ENCODE data around the gene JARID2. TPM values are rescaled to one million over a fixed set of nuclear protein-coding genes. Genes with fewer than 3 reads are reported as not detected.
A peak's percentile ranks its signal among the peaks of the same experiment; 100 is the strongest.

Gene JARID2
- total and polyA plus RNA-seq, 3 donors from 2014 or later: 36.1 to 60.8 (median 53.7) TPM

- intact Hi-C loops (cut with DNase I; ENCODE audit: low total_unique reads): no loop called here
- no peaks in the 10 kb centered on the region for H3K9me3 ChIP-seq
- peak overlapping the region in 1 of 2 donors; percentile 72 for H3K27ac ChIP-seq
- 48 to 57% methylated on average over 4 of the region's 4 CpGs for WGBS, 2 donors
- no peaks in the 10 kb centered on the region for H3K4me1 ChIP-seq
- no peaks in the 10 kb centered on the region for H3K27me3 ChIP-seq
- H3K4me3 ChIP-seq: no peak overlapping the region
- no peaks in the 10 kb centered on the region for H3K36me3 ChIP-seq (ENCODE audit: low read depth, missing control alignments)
- no peak for DNase-seq
- TF ChIP-seq POLR2A (IDR thresholded peaks at IDR 0.05) (no peak), CTCF (IDR thresholded peaks at IDR 0.05) (no peak)
Measured at GRCh38 chr6:15453186-15453585, 207.3 kb downstream of the JARID2 start.

- 40 to 49% methylated on average over 5 of the region's 5 CpGs for WGBS, 2 donors
- DNase-seq: peak; percentile 72
- no peaks in the 10 kb centered on the region for H3K27me3 ChIP-seq
- TF ChIP-seq POLR2A (IDR thresholded peaks at IDR 0.05) (no peak), CTCF (IDR thresholded peaks at IDR 0.05) (no peak)
- peak overlapping the region in 1 of 2 donors; percentile 72 for H3K27ac ChIP-seq
- H3K9me3 ChIP-seq: no peaks in the 10 kb centered on the region
- H3K4me1 ChIP-seq: no peaks in the 10 kb centered on the region
- H3K4me3 ChIP-seq: no peak overlapping the region
- intact Hi-C loops (cut with DNase I; ENCODE audit: low total_unique reads): no loop called here
- H3K36me3 ChIP-seq (ENCODE audit: low read depth, missing control alignments): no peaks in the 10 kb centered on the region
Measured at GRCh38 chr6:15453622-15454021, 207.8 kb downstream of the JARID2 start.

GRCh38 chr6:15456422-15456821, 210.6 kb downstream of the JARID2 start:
- WGBS, 2 donors: 79 to 81% methylated on average over 2 of the region's 2 CpGs
- intact Hi-C loops (cut with DNase I; ENCODE audit: low total_unique reads): no loop called here

GRCh38 chr6:15457121-15457650, 211.3 kb downstream of the JARID2 start:
- Histone ChIP-seq H3K36me3 (ENCODE audit: low read depth, missing control alignments) (no peaks in the 10 kb centered on the region), H3K27me3 (no peaks in the 10 kb centered on the region), H3K4me3 (no peak overlapping the region), H3K27ac (no peak overlapping the region), H3K9me3 (no peaks in the 10 kb centered on the region), H3K4me1 (peaks cover 18% of the 10 kb centered on the region)
- intact Hi-C loops (cut with DNase I; ENCODE audit: low total_unique reads): no loop called here
- TF ChIP-seq CTCF (IDR thresholded peaks at IDR 0.05) (no peak), POLR2A (IDR thresholded peaks at IDR 0.05) (no peak)
- WGBS, 2 donors: 85 to 87% methylated on average over 4 of the region's 4 CpGs
- no peak for DNase-seq

More at GRCh38 chr6:15456422-15456821, 210.6 kb downstream of the JARID2 start:
- H3K4me3 ChIP-seq: no peak overlapping the region
- H3K27me3 ChIP-seq: no peaks in the 10 kb centered on the region
- TF ChIP-seq CTCF (IDR thresholded peaks at IDR 0.05): no peak
- no peak for TF ChIP-seq POLR2A (IDR thresholded peaks at IDR 0.05)
- no peak for DNase-seq
- H3K27ac ChIP-seq: no peak overlapping the region
- no peaks in the 10 kb centered on the region for H3K9me3 ChIP-seq
- H3K4me1 ChIP-seq: peaks cover 18% of the 10 kb centered on the region
- no peaks in the 10 kb centered on the region for H3K36me3 ChIP-seq (ENCODE audit: low read depth, missing control alignments)

GRCh38 chr6:15458021-15458459, 212.2 kb downstream of the JARID2 start:
- H3K36me3 ChIP-seq (ENCODE audit: low read depth, missing control alignments): no peaks in the 10 kb centered on the region
- peaks cover 20% of the 10 kb centered on the region for H3K4me1 ChIP-seq
- TF ChIP-seq POLR2A (IDR thresholded peaks at IDR 0.05): no peak
- TF ChIP-seq CTCF (IDR thresholded peaks at IDR 0.05): no peak
- intact Hi-C loops (cut with DNase I; ENCODE audit: low total_unique reads): no loop called here
- H3K27me3 ChIP-seq: no peaks in the 10 kb centered on the region
- H3K4me3 ChIP-seq: no peak overlapping the region
- no peak overlapping the region for H3K27ac ChIP-seq
- WGBS, 2 donors: 62 to 75% methylated on average over 14 of the region's 14 CpGs
- H3K9me3 ChIP-seq: no peaks in the 10 kb centered on the region
- no peak for DNase-seq

Data from testis (tissue), 3 donors.